NCI-H748 treated with DMSO at 0.1 percent for 48 hours (cell line): ENCODE results near the gene NAV3.

Experiments used
- DNase-seq: peaks from one replicate; lab custom pipeline; 2025; lab: John Stamatoyannopoulos, UW

NAV3 gene

DNA sequence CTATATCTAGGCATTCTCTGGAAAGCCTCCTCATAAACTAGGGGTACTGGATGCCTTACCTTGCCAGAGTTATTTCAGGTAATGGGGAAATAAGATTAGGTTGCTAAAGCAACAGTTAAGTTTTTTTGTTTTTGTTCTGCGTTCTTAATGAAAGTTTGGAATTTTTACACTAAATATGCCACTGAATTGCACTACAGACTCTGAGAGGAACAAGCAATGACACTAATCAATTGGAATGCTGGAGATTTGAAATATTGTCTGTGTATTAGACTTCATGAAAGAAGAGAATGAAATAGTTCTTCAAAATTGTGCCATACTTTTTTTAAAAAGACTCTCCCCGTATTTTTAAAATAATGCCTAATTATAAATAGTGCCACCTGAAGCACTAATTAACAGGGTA, 287.8 kb downstream of the NAV3 start:
- DNase-seq: no peak

DNA sequence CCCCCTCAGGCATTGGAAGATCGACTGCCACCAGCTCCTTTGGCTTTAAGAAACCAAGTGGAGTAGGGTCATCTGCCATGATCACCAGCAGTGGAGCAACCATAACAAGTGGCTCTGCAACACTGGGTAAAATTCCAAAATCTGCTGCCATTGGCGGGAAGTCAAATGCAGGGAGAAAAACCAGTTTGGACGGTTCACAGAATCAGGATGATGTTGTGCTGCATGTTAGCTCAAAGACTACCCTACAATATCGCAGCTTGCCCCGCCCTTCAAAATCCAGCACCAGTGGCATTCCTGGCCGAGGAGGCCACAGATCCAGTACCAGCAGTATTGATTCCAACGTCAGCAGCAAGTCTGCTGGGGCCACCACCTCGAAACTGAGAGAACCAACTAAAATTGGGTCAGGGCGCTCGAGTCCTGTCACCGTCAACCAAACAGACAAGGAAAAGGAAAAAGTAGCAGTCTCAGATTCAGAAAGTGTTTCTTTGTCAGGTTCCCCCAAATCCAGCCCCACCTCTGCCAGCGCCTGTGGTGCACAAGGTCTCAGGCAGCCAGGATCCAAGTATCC, 288.7 kb downstream of the NAV3 start:
- DNase-seq: no peak

DNA sequence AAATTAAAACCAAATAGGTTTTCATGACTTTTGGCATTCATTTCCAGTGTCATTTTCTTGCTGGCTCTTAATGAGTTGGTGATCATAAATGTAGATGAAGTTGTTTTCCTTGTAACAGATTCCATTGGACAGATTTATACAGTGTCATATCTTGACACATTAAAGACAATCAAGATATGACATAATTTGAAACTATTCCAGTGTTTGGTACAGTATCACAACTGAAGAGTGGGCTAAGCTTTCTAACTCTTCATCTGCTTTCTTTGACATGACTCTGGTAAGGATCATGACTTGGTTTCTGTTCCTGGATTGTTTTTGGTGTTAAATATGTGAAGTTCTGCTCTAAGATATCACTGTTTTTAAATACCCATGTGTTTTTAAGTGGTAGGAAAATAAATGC, 289.6 kb downstream of the NAV3 start:
- no peak for DNase-seq

DNA sequence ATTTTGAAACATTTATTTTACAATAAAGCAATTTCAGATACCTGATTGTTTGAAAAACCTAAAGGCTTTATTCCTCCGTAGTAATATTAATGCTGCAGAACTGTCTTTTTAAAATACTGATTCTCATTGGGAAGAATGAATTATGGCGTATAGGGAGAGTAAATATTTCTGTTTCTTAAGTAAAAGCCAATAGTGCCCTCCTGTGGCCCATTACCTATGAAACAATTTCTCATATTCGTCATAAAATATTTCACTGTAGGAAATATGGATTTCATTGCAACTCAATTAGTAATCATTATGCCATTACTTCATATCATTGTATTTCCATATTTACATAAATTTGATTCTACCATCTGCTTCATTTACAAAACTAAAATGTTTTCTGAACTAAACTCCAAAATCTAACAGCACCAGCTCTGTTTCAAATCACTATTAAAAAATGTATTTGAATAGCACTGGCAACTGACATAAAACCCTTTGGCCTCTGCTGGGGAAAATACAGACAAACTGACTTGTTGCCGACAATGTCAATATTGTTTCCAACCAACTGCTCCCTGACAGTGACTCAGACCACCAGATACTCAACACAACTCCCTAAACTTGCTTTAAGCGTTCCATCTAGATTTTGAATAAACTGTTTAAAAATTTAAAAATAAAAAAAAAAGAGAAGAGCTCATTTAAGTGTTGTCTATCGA, 290.3 kb downstream of the NAV3 start:
- DNase-seq: no peak

DNA sequence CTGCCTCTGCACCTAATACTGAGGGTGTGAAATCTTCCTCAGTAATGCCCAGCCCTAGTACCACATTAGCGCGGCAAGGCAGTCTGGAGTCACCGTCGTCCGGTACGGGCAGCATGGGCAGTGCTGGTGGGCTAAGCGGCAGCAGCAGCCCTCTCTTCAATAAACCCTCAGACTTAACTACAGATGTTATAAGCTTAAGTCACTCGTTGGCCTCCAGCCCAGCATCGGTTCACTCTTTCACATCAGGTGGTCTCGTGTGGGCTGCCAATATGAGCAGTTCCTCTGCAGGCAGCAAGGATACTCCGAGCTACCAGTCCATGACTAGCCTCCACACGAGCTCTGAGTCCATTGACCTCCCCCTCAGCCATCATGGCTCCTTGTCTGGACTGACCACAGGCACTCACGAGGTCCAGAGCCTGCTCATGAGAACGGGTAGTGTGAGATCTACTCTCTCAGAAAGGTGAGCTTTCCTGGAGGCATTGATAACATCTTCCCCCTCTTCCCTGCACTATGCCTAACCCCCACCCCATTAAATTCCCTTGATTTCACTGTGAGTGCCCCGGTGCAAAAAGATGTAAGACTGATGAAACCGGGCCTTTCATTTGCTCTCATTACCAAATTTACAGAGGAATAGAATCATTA, 291.4 kb downstream of the NAV3 start:
- no peak for DNase-seq

DNA sequence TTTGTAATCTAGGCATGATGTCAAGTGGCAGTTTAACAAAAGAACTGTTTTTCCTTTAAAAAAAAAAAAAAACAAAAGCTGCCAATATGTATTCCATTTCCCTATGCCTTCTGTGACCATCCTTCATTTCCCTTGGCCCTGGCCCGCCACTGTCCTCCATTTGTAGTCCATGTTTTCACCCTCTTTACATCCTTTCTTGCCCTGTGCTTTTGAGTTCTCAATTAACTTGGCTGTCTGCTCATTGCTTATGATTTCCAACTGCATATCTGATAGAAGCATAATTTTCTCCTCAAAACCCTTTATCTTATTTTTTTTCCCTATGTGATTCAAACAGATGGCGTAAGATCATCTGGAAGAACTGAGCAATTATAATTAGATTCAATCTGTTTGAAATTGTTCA, 297.5 kb downstream of the NAV3 start:
- DNase-seq: no peak

DNA sequence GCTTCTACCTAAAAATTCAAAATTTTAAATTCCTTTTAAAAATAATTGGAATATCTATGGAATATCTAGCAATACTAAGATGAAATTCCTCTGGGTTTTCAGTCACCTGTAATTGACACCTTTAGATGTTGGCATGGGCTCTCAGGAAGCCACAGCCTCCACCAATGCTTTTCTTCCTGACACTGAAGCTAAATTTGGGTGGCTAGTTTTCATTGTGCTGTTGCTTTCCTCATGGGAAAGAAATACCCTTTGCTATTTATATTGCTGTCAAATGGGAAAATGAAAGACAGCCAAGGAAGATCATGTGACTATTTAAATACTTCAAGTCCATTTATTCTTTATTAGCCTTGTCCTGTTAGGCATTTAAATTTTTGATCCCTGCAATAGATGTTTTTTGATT, 313.0 kb downstream of the NAV3 start:
- DNase-seq: no peak

DNA sequence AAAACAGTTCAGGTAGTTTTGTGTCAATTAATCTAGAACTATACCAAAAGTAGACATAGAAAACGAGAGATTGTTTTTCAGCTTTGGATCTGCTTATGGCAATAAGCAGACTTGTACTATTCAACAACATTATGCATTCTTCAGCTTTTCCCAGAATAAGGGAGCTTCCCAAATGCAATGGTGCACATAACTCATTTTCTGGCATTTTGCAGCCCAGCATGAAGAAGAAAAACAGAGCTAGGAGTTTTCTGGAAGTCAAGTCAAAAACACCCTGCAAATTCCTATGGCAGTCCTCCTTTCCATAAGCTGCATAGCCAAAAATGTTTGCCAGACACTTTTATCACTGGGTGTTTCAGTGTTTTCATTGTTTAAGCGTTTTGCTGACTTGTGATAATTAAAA, 314.7 kb downstream of the NAV3 start:
- no peak for DNase-seq

DNA sequence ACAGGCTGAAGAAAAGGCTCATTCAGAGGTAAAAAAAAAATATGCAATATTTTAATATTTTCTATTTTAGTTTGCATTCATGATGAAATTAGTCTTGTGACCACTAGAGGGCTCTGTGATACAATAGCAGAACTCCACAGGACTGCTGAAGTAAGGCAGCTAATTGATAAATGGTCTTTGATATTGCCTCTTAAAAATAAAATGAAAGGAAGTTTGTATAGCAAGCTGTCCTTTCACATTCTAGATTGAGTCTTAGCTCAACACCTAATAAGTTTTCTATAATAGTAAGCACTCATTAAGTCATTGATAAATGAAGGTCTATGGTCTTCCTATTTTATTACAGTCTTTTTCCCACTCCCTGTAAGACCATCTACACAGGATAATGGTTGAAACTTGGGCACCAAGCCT, 315.7 kb downstream of the NAV3 start:
- peak; percentile 33 for DNase-seq

DNA sequence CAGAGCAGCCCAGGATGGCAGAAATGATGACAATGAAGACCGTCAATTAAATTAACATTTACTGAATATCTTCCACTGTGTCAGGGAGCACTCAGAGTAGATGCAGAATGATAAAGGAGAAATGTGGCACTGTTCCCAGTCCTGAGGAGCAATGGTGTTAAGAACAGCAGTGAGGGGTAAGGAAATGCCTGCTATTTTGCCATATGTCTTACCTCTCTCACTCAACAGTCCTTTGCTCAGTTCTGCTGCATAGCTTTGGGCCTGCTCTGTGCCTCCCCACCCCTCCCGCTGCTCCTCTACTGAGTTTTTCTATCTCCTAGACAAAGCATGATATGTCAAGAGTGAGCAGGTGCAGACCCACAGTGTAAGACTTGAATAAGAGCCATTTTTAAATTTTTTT, 318.8 kb downstream of the NAV3 start:
- DNase-seq: no peak

DNA sequence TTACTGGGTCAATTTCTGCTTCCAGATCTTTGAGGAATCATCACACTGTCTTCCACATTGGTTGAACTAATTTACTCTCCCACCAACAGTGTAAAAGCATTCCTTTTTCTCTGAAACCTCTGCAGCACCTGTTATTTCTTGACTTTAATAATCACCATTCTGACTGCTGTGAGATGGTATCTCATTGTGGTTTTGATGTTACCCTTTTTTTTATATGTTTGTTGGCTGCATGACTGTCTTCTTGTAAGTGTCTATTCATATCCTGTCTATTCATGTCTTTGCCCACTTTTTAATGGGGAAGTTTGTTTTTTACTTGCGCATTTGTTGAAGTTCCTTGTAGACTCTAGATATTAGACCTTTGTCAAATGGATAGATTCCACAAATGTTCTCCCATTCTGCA, 324.9 kb downstream of the NAV3 start:
- DNase-seq: no peak

DNA sequence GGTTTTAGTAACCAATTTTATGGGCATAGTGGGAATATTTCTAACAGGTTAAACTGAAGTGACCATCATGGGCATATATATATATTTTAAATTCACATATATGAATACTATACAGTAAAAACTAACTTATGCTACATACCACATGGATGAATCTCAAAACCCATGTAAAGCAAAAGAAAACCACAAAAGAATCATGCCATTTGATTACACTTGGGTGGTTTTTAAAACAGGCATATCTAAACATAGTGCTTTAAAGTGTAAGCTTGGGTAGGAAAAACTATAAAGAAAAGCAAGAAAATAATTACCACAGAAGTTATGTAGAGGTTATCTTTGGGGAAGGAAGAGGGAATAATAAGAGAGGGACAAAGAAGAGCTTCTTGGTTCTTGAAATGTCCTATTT, 326.1 kb downstream of the NAV3 start:
- DNase-seq: no peak

DNA sequence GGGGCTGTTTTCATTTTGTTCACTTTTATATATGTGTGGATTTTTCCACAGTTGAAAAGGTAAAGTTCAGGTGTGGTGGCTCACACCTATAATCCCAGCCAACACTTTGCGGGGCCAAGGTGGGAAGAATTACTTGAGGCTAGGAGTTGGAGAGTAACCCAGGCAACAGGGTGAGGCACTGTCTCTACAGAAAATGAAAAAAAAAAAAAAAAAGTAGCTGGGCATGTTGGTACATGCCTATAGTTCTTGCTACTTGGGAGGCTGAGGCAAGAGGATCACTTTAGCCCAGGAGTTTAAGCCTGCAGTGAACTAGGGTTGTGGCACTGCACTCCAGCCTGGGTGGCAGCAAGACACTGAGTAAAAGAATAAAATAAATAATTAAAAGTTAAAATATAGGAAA, 326.5 kb downstream of the NAV3 start:
- no peak for DNase-seq

DNA sequence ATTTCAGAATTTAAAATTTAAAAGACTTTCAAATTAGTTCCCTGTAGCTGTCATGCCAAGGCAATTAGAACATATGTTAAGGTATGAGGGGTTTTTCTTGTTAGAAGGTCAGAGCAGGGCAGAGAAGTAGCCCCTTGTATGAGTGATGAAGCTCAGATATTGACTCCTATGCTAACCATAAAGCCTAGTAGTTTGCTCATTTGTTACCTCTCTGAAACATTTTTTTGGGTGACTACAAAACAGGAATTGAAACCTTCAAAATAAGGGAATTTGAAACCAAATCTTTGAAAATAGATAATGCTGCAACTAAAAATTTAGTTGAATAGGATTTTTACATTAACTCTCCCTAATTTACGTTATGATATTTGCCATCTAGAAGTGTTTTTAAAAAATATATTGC, 333.5 kb downstream of the NAV3 start:
- DNase-seq: no peak

DNA sequence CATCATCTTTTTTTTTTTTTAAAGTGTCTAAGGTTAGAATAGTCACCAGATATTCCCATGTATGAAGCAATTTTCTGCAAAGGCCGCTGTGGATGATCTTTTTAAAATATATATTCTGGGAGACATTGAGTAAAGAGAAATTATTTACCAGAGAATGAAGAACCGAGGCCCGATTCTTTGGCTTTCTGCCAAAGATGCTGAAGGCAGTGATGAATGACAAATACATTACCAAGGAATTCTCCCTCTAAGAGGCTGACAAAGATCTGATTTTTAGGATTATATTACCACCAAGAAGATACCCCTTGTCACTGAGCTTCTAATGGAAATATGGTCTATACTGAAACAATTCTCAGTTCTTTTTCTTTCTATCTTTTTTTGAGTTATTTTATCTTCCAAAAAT, 336.8 kb downstream of the NAV3 start:
- DNase-seq: no peak

DNA sequence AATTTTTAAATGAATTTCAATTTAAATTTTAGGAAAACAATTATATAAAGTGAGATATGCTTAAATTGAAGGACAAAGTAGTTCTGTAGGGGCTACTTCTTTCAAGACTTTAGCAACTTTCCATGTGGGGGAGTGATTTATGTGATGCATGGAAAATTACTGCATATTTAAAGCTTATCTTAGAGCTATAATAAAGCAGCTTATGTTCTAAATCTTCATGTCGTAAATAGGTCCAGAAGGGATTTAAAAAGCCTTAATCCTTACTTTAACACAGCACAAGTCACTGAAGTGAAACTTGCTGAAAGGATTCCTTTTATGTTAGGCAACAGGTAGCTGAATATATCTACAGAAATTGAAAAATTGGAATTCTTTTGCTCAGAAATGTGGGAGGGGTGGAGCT, 340.4 kb downstream of the NAV3 start:
- no peak for DNase-seq

DNA sequence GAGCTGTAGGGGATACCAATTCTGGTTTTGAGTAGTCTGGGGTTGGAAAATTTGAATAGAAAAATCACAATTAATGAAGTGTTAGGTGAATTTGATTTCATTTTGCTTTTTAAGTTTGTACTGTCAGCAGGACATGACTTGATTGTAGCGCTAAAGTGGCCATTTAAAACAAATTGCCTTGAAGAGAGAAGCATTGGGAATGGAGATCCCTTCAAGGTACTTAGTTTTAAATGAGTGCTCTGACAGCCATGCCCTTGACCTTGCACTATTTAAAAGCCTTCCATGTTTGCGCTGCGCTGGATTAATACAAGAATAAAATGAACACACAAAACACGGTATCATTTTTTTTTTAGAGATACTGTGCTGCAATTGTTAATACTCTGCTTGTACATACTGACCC, 345.9 kb downstream of the NAV3 start:
- DNase-seq: no peak

DNA sequence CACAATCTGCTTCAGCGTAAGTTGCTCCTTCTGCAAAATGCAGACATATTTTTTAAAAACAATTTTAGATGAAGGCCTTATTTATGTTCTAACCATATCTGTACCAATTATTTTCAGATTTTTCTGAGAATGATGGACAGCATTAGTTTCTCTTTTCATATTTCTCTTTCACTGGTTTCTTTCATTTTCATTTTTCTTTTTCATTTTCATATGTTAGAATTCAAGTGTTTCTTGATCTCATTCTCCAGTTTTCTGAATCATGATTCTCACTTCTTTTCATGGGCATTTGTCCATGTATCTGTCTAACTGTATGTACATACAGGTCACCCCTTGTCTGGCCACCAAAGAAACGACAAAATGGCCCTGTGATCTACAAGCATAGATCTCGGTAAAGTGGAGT, 346.6 kb downstream of the NAV3 start:
- DNase-seq: no peak

DNA sequence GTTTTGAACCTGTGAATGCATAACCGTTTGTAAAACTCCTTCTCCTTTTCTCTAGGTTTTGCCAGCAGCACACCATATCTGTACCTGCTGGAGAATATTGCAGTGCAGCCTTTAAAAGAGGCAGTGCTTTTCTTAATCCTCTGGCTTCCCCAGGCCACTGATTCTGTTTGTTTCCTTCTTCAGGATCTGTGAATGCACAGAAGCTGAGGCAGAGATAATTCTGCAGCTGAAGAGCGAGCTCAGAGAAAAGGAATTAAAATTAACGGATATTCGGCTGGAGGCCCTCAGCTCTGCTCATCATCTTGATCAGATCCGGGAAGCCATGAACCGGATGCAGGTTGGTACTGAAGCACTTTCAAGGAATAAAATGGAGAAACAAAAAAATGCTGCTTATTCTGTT, 348.7 kb downstream of the NAV3 start:
- DNase-seq: no peak

DNA sequence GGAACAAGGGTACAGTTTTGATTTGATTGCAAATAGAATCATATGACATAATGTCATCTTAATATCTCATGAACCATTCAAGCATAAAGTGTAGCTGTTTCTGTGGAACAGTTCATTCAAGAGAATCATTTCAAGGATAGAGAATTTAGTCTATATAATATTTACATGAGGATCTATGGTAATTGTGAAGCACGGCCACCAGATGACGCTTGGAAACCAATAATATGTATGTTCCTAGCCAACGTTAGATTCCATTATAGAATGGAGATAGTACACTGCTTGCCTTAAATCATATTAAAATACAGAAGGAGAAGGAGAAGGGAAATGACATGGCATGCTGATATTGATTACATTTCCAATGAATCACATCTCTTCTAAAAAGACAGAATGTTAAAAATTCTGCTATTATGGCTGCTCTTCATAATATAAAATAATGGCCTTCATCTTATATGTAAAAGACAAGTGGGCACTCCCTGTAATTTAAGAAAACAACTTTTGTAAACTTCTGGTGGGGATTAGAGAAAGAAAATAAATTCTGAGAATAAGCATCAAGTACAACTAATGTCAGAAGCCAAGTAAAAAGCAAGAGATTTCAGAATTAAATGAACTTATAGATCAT, 351.0 kb downstream of the NAV3 start:
- DNase-seq: peak; percentile 59

DNA sequence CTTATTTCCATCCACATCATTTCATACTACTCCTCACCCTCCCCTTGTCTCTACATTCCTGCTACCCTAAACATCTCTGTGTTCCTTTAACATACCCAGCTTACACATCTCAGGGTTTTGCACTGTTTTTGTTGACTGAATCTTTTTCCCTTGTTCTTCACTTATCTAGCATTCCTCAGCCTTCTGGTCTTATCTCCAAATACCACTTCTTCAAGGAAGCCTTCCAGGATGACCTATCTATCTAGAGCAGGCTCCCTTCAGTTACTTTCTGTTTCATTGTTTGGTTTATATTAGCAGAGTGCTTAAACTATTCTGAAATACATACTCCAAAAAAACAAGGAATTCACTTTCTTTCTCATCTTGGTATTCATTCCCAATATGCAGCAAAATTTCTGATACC, 353.1 kb downstream of the NAV3 start:
- no peak for DNase-seq

DNA sequence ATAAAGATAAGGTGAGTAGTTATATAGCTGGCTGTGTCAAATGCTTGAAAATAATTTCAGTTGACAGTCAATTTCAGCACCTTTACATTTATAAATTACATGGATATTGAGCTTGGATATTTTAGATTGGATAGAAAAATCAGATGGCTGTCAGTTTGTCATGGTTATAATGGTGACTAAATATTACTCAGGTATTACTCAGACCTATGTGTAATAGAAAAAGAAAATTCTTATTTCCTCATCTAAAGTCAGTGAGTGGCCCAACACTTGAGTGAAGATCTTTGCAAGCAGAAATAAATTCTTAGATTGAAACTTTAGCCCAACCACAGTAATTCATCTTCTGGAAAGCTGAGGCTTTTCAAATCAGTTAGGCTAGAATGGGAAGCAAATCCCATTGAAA, 354.4 kb downstream of the NAV3 start:
- DNase-seq: no peak

DNA sequence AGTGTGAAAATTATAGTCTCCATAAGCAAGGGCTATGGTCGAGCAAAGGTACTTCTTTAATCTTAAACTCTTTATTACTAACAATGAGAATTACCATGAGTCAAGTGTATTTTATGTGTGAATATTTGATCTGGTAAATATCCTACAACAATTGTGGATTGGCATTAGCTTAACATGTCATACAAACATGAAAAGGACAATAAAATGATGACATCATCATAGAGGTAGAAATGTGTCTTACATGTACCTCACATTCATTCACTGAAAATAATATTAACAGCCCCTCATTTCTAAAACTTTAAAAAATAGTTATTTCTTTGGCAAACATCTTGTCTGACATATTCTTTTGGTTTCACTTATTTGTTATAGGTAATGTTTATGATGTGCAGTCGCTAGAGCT, 355.0 kb downstream of the NAV3 start:
- no peak for DNase-seq
